ENCODE data around the gene SOWAHD. TPM values are rescaled to one million over a fixed set of nuclear protein-coding genes. Genes with fewer than 3 reads are reported as not detected.

Gene SOWAHD
- total and polyA plus RNA-seq, 2 donors (not counting 1 experiment from before 2014, with no cell fraction given), result 3.8 to 14.9 TPM

- Histone ChIP-seq H2AFZ (ENCODE audit: insufficient read depth, low read depth, low read length, poor library complexity, severe bottlenecking) (peak overlapping the region; percentile 62), H3K4me3 (ENCODE audit: control extremely low read depth in 1 of 5, extremely low read depth in 1 of 5, insufficient read depth in 1 of 5, low read depth in 2 of 5, low read length in 4 of 5) (peak overlapping the region; percentile 38 to 68 (median 58)), H3K79me2 (ENCODE audit: control insufficient read depth, insufficient read depth, low read length) (peaks cover 5% of the 10 kb centered on the region), H3K4me1 (ENCODE audit: control insufficient read depth in 2 of 2, insufficient read depth in 2 of 2, low read length in 2 of 2) (peaks cover 72 to 74% of the 10 kb centered on the region in 2 donors), H3K27ac (ENCODE audit: low read length in 2 of 2) (peak overlapping the region; percentile 70 to 89), H3K4me2 (replicated peaks; ENCODE audit: low read depth, low read length, poor library complexity, severe bottlenecking) (peak overlapping the region; percentile 78), H4K20me1 (ENCODE audit: control insufficient read depth, insufficient read depth, low read length, poor library complexity, severe bottlenecking) (no peaks in the 10 kb centered on the region), H3K36me3 (replicated peaks in 1 of 2; ENCODE audit: control extremely low read depth in 1 of 2, control insufficient read depth in 1 of 2, extremely low read depth in 1 of 2, insufficient read depth in 2 of 2, low read length in 1 of 2) (no peaks in the 10 kb centered on the region), H3K9me3 (ENCODE audit: control extremely low read depth in 1 of 3, control insufficient read depth in 2 of 3, insufficient read depth in 1 of 3, low read length in 2 of 3) (no peaks in the 10 kb centered on the region), H3K9ac (ENCODE audit: low read length) (peak overlapping the region; percentile 72), H3K27me3 (replicated peaks in 1 of 4; ENCODE audit: control extremely low read depth in 1 of 4, control insufficient read depth in 3 of 4, insufficient read depth in 4 of 4, low read length in 3 of 4) (no peaks in the 10 kb centered on the region)
- DNase-seq (peak; percentile 55), ATAC-seq (ENCODE audit: low read depth) (peak; percentile 31)
- intact Hi-C loops (cut with micrococcal nuclease), result no loop called here
- POLR2A ChIA-PET, result interaction anchor here (0.5 to 1.7 kb wide), 7 partner anchors 10 to 195 kb away, joined by 3 to 8 read pairs (median 4); partner anchors contain the start of genes RPL39, SEPTIN6 and STEEP1
- WGBS (ENCODE audit: insufficient coverage), result no CpG with 5 or more reads among the region's 18 CpGs
- H3K27me3 Mint-ChIP-seq, result no peaks in the 10 kb centered on the region
- peak overlapping the region; percentile 89 for H3K27ac Mint-ChIP-seq
- H3K4me3 Mint-ChIP-seq, result peak overlapping the region; percentile 88
- TF ChIP-seq, protein P1, sequence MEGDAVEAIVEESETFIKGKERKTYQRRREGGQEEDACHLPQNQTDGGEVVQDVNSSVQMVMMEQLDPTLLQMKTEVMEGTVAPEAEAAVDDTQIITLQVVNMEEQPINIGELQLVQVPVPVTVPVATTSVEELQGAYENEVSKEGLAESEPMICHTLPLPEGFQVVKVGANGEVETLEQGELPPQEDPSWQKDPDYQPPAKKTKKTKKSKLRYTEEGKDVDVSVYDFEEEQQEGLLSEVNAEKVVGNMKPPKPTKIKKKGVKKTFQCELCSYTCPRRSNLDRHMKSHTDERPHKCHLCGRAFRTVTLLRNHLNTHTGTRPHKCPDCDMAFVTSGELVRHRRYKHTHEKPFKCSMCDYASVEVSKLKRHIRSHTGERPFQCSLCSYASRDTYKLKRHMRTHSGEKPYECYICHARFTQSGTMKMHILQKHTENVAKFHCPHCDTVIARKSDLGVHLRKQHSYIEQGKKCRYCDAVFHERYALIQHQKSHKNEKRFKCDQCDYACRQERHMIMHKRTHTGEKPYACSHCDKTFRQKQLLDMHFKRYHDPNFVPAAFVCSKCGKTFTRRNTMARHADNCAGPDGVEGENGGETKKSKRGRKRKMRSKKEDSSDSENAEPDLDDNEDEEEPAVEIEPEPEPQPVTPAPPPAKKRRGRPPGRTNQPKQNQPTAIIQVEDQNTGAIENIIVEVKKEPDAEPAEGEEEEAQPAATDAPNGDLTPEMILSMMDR (IDR thresholded peaks at IDR 0.05), result no peak
- TF ChIP-seq EZH2 (IDR thresholded peaks at IDR 0.05; ENCODE audit: borderline replicate concordance, insufficient read depth, low read depth, low read length, poor library complexity, severe bottlenecking), result no peak
- H3K9me3 Mint-ChIP-seq (ENCODE audit: insufficient read depth), result no peaks in the 10 kb centered on the region
- CTCF ChIA-PET, result interaction anchor here (1.0 to 7.9 kb wide), 4 partner anchors 28 to 245 kb away, joined by 3 to 35 read pairs (median 4); no protein-coding TSS in a partner anchor
- peaks cover 66% of the 10 kb centered on the region for H3K4me1 Mint-ChIP-seq
These were observed 1.9 kb downstream of the SOWAHD start for GRCh38 chrX:119760026-119760877.

DNA sequence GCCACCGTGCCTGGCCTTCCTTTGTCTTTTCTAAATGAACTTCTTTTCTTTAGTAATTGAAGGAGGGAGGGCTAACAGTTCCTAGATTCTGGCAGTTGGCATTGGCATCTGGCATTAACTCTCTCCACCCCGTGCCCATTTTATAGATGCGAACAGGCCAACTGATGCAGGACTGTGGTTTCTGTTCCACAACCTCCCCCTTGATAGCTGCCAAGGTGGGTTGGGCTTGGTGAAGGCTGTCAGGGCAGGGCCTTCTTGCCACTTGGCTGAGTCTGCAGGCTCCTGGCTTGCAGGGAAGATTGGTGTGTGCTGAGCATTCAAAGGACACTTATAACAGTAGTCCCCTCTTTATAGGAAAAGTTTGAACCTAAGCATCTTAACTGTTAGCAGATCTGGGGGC, 4.3 kb downstream of the SOWAHD start:
- no CpG with 5 or more reads among the region's 3 CpGs for WGBS (ENCODE audit: insufficient coverage)
- Mint-ChIP-seq H3K27ac (peak overlapping the region; percentile 87), H3K4me1 (peaks cover 44% of the 10 kb centered on the region), H3K4me3 (peak overlapping the region; percentile 34), H3K9me3 (ENCODE audit: insufficient read depth) (no peaks in the 10 kb centered on the region), H3K27me3 (no peaks in the 10 kb centered on the region)
- Histone ChIP-seq H3K4me3 (ENCODE audit: control extremely low read depth in 1 of 5, extremely low read depth in 1 of 5, insufficient read depth in 1 of 5, low read depth in 2 of 5, low read length in 4 of 5) (no peak overlapping the region), H3K27me3 (replicated peaks in 1 of 4; ENCODE audit: control extremely low read depth in 1 of 4, control insufficient read depth in 3 of 4, insufficient read depth in 4 of 4, low read length in 3 of 4) (no peaks in the 10 kb centered on the region), H2AFZ (ENCODE audit: insufficient read depth, low read depth, low read length, poor library complexity, severe bottlenecking) (no peak overlapping the region), H4K20me1 (ENCODE audit: control insufficient read depth, insufficient read depth, low read length, poor library complexity, severe bottlenecking) (no peaks in the 10 kb centered on the region), H3K9ac (ENCODE audit: low read length) (no peak overlapping the region), H3K9me3 (ENCODE audit: control extremely low read depth in 1 of 3, control insufficient read depth in 2 of 3, insufficient read depth in 1 of 3, low read length in 2 of 3) (no peaks in the 10 kb centered on the region), H3K79me2 (ENCODE audit: control insufficient read depth, insufficient read depth, low read length) (peaks cover 5% of the 10 kb centered on the region), H3K36me3 (replicated peaks in 1 of 2; ENCODE audit: control extremely low read depth in 1 of 2, control insufficient read depth in 1 of 2, extremely low read depth in 1 of 2, insufficient read depth in 2 of 2, low read length in 1 of 2) (no peaks in the 10 kb centered on the region), H3K27ac (ENCODE audit: low read length in 2 of 2) (peak overlapping the region in 1 of 2 donors; percentile 64), H3K4me1 (ENCODE audit: control insufficient read depth in 2 of 2, insufficient read depth in 2 of 2, low read length in 2 of 2) (peaks cover 49 to 62% of the 10 kb centered on the region in 2 donors), H3K4me2 (replicated peaks; ENCODE audit: low read depth, low read length, poor library complexity, severe bottlenecking) (peak overlapping the region; percentile 49)
- ChIA-PET POLR2A (interaction anchor here (0.6 kb wide), 1 partner anchor 134 kb away, joined by 5 read pairs; no protein-coding TSS in a partner anchor), CTCF (interaction anchor here (0.7 to 1.5 kb wide), 3 partner anchors 9 to 22 kb away, joined by 3 to 6 read pairs (median 3); no protein-coding TSS in a partner anchor)
- ATAC-seq (ENCODE audit: low read depth), result no peak
- no peak for DNase-seq
- intact Hi-C loops (cut with micrococcal nuclease), result no loop called here
- TF ChIP-seq, protein P1 (IDR thresholded peaks at IDR 0.05), result no peak
- no peak for TF ChIP-seq EZH2 (IDR thresholded peaks at IDR 0.05; ENCODE audit: borderline replicate concordance, insufficient read depth, low read depth, low read length, poor library complexity, severe bottlenecking)

Measured in B cell (primary cell).